H1 (cell line): ENCODE results near the gene CAMTA2. TPM values are rescaled to one million over a fixed set of nuclear protein-coding genes. Genes with fewer than 3 reads are reported as not detected.

Source experiments
- CBX5 ChIP-seq: fragments of 300-800, 300-1000 bp; sonication (generic); IDR thresholded peaks from 2 replicates; pipeline ENCODE4 v1.7.1; 2016; ENCODE audit warnings: antibody characterized with exemption, low read length, low read depth
- POLR2A ChIP-seq, 2 experiments: IDR thresholded peaks; 1 replicate in 1 of 2; 2 replicates in 1 of 2; pipeline ENCODE4 v1.6.1; 2011; ENCODE audit warnings: low read depth in 2 of 2, low read length in 2 of 2, mild to moderate bottlenecking in 2 of 2; ENCODE audit errors: control extremely low read depth in 1 of 2
- SRF ChIP-seq: IDR thresholded peaks from 2 replicates; pipeline ENCODE4 v1.6.1; 2011; ENCODE audit warnings: mild to moderate bottlenecking, low read depth, low read length, moderate library complexity
- polyA plus RNA-seq, 7 experiments: library from polyadenylated mRNA; depleted of rRNA in 3 of 7; stranded (reverse) in 5 of 7; unstranded in 2 of 7; fragments of >200 nt in 5 of 7; fragments of 200-250 nt in 2 of 7; gene quantifications; 1 replicate in 5 of 7; 2 replicates in 1 of 7; 4 replicates in 1 of 7; pipeline versions ENCODE4 v1.2.1 to v1.2.3, GENCODE V29; 2011 to 2013; ENCODE audit warnings: missing spikeins in 2 of 7, mixed read lengths in 2 of 7
- total RNA-seq: library from RNA; stranded (reverse); fragmentation: NEBNext Ultra II Directional; extraction: Animal tissue kit (Norgen Biotek cat#: 25700); gene quantifications from 2 replicates; pipeline ENCODE4 v1.2.1, GENCODE V29; 2021

CAMTA2 gene
- total and polyA plus RNA-seq, 2 of the 8 experiments (the other 6 are each of a cell fraction or from before 2014, with no cell fraction given) = 5.5 to 12.0 TPM

GRCh38 chr17:4936436-4936835 lies 51.0 kb downstream of the CAMTA2 start (continued):
- TF ChIP-seq SRF = no peak
- TF ChIP-seq CBX5 = no peak
- TF ChIP-seq POLR2A (IDR thresholded peaks at IDR 0.05; ENCODE audit: control extremely low read depth in 1 of 2, low read depth in 2 of 2, low read length in 2 of 2) = no peak
